RWPE1 (cell line): ENCODE data around the gene BAHCC1.

Experiments used
- CTCF ChIA-PET: fragments of 350-600 bp; sonication (Branson Sonifier 250); formaldehyde crosslinking; extraction: SDS; loops from one replicate; lab custom pipeline; 2021; lab: Yijun Ruan, JAX
- POLR2A ChIA-PET: fragments of 400-600 bp; formaldehyde crosslinking; extraction: SDS; loops from one replicate; lab custom pipeline; 2020; ENCODE audit warnings: antibody characterized with exemption; ENCODE audit not compliant: low non-redundant PET; lab: Yijun Ruan, JAX
- DNase-seq: peaks from one replicate; pipeline ENCODE4 v3.0.0; 2012; ENCODE audit warnings: low spot score
- H3K27ac ChIP-seq: fragments of 450-650 bp; 2 replicates; pipeline ENCODE4 v1.5.1; 2017
- TF ChIP-seq, protein P1 (sequence below): fragments of 450-650 bp; conservative IDR thresholded peaks from 2 replicates; pipeline ENCODE4 v1.5.1; 2017; ENCODE audit warnings: low read depth, mild to moderate bottlenecking

Gene BAHCC1

DNA sequence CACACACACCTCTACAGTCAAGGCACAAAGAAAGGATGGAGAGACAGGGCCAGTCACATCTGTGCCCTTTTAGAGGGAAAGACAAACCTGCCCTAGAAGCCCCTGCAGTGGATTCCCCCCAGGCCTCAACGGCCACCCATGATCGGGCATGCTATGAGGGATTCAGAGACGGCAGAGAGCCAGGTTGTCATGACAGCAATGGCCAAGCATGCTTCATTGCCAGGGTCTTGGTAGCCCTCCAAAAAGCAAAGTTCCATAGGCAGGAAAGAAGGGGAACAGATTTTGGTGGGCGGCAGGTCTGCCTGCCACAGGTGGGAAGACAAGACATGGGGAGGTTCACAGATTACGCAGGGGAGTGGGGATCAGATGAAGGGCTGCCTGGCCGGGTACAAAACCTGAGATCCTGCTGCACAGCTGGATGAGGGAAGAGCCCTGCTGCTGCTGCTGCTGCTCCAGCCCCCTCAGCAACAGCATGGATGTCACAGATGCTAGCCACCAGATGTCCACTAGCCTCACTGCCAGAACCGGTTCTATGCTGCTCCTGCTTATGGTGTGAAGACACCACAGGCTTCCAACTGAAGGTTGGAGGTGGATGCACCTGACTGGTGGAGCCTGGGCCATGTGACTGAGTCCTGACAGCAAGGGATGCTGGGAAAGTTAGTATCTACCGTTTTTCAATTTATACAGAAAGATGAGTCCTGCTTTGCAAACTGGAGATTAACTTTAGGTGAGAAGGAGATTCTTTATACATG, 99.5 kb downstream of the BAHCC1 start:
- TF ChIP-seq, protein P1, sequence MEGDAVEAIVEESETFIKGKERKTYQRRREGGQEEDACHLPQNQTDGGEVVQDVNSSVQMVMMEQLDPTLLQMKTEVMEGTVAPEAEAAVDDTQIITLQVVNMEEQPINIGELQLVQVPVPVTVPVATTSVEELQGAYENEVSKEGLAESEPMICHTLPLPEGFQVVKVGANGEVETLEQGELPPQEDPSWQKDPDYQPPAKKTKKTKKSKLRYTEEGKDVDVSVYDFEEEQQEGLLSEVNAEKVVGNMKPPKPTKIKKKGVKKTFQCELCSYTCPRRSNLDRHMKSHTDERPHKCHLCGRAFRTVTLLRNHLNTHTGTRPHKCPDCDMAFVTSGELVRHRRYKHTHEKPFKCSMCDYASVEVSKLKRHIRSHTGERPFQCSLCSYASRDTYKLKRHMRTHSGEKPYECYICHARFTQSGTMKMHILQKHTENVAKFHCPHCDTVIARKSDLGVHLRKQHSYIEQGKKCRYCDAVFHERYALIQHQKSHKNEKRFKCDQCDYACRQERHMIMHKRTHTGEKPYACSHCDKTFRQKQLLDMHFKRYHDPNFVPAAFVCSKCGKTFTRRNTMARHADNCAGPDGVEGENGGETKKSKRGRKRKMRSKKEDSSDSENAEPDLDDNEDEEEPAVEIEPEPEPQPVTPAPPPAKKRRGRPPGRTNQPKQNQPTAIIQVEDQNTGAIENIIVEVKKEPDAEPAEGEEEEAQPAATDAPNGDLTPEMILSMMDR, result no peak
- CTCF ChIA-PET, result no interaction called here
- no peak overlapping the region for H3K27ac ChIP-seq
- DNase-seq, result no peak
- POLR2A ChIA-PET, result no interaction called here

DNA sequence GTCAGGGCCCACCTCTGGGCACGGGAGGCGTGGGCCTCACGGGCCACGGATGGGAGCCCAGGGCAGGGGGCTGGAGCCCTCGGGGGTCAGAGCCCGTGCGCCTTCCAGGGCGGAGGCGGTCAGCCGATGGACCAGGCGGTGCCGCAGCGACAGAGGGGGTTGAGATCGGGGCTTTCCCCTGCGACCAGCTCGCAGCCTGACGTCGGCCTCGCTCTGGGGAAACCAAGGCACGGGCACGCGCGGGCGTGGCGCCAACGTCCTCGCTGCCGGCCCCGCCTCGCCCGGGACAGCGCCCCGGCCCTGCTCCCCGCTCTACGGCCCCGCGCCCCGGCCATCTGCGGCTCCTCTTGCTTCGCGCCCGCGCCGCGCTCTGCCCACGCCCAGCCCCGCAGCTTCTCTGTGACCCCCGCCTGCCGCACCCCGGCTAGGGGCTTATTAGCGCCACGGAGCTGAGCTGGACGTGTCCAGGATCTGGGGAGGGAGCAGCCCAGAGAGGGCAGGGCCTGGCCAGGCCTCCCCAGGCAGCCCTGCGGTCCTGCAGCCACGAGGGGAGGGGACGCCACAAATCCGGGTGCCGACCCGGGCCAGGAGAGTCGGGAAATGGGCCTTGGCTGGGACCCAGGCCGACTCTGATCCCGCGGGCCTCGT, 103.8 kb downstream of the BAHCC1 start:
- CTCF ChIA-PET, result interaction anchor here (0.9 to 1.1 kb wide), 3 partner anchors 14 to 244 kb away, joined by 3 to 4 read pairs (median 3); no protein-coding TSS in a partner anchor
- POLR2A ChIA-PET, result interaction anchor here (0.6 to 0.7 kb wide), 2 partner anchors 11 to 204 kb away, joined by 4 read pairs; partner anchors contain the start of gene SLC38A10
- TF ChIP-seq, protein P1, result no peak
- DNase-seq, result no peak
- H3K27ac ChIP-seq, result no peak overlapping the region

GRCh38 chr17:81499601-81499970, 104.3 kb downstream of the BAHCC1 start:
- ChIA-PET CTCF (interaction anchor here (1.1 kb wide), 1 partner anchor 20 kb away, joined by 3 read pairs; no protein-coding TSS in a partner anchor), POLR2A (interaction anchor here (0.9 kb wide), 1 partner anchor 15 kb away, joined by 3 read pairs; no protein-coding TSS in a partner anchor)
- TF ChIP-seq, protein P1, result no peak
- no peak for DNase-seq
- H3K27ac ChIP-seq, result peak overlapping the region; percentile 9; the same call in 1 of the 2 replicates

GRCh38 chr17:81500047-81500446, 104.8 kb downstream of the BAHCC1 start:
- H3K27ac ChIP-seq, result peak overlapping the region; percentile 9; the same call in 1 of the 2 replicates
- no peak for DNase-seq
- TF ChIP-seq, protein P1, result no peak
- CTCF ChIA-PET, result no interaction called here
- POLR2A ChIA-PET, result interaction anchor here (0.9 kb wide), 1 partner anchor 16 kb away, joined by 3 read pairs; no protein-coding TSS in a partner anchor

DNA sequence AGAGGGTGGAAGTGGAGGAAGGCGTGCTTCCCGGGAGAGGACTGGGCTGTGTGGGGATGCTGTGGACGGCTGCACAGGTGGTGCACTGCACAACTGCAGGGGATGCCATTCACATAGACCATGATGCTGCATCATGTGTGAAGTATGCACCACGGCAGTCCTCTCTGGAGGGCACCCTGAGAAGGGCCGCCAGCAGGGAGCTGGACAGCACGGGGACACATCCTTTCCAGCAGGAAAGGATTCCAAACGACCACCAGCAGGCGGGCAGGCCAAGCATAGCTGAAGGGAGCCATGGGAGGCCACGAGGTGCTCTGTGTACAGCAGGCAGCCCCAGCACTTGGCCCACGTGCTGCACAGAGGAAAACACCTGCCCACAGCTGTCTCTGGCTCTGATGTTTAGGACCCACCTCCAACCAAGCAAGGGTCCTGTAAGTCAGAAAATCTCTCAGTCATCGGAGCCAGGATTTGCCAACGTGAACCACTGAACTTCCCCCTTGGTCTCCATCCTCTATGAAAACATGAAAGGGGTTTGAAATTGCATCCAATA, 107.3 kb downstream of the BAHCC1 start:
- H3K27ac ChIP-seq, result no peak overlapping the region
- DNase-seq, result no peak
- ChIA-PET POLR2A (interaction anchor here (0.5 kb wide), 1 partner anchor 171 kb away, joined by 3 read pairs; no protein-coding TSS in a partner anchor), CTCF (no interaction called here)
- TF ChIP-seq, protein P1, result no peak

GRCh38 chr17:81503619-81504018, 108.4 kb downstream of the BAHCC1 start:
- ChIA-PET CTCF (interaction anchor here (1.1 kb wide), 1 partner anchor 249 kb away, joined by 3 read pairs; no protein-coding TSS in a partner anchor), POLR2A (no interaction called here)
- no peak overlapping the region for H3K27ac ChIP-seq
- DNase-seq, result no peak
- TF ChIP-seq, protein P1, result no peak
